ENCODE results near the gene RPL27A. TPM values are rescaled to one million over a fixed set of nuclear protein-coding genes. Genes with fewer than 3 reads are reported as not detected.

RPL27A gene
- total and polyA plus RNA-seq, 2 of the 8 experiments (the other 6 are each of a cell fraction or from before 2014, with no cell fraction given) = 1,756 to 1,777 TPM

GRCh38 chr11:8732748-8733241 lies 50.2 kb downstream of the RPL27A start:
- no peak for FAIRE-seq
- Histone ChIP-seq H3K4me1 (replicated peaks in 1 of 4; ENCODE audit: control insufficient read depth in 3 of 4, insufficient read depth in 4 of 4, low read length in 3 of 4) (peaks cover 0 to 5% (median 2%) of the 10 kb centered on the region in 4 experiments; a peak in 1 of 7 replicates), H3K56ac (replicated peaks; ENCODE audit: insufficient read length, low read depth, low read length) (no peak overlapping the region), H2BK120ac (replicated peaks; ENCODE audit: low read depth, low read length) (no peak overlapping the region), H3K27me3 (replicated peaks in 1 of 4; ENCODE audit: control insufficient read depth in 3 of 4, extremely low read depth in 1 of 4, insufficient read depth in 3 of 4, low read length in 3 of 4) (no peaks in the 10 kb centered on the region), H3K27ac (ENCODE audit: low read depth, low read length) (no peak overlapping the region), H3K4me2 (ENCODE audit: insufficient read depth in 1 of 2, low read depth in 2 of 2, low read length in 2 of 2) (no peak overlapping the region), H4K8ac (ENCODE audit: extremely low read depth, insufficient read depth, low read length) (no peak overlapping the region; the same call in 1 of the 2 replicates), H4K20me1 (replicated peaks in 1 of 2; ENCODE audit: control insufficient read depth in 1 of 2, insufficient read depth in 2 of 2, low read length in 2 of 2) (no peaks in the 10 kb centered on the region), H3K9me3 (ENCODE audit: insufficient read depth in 2 of 2, low read depth in 1 of 2, low read length in 1 of 2) (no peaks in the 10 kb centered on the region), H2BK12ac (ENCODE audit: low read depth, low read length) (no peak overlapping the region), H3K79me2 (ENCODE audit: control insufficient read depth in 1 of 2, insufficient read depth in 2 of 2, low read length in 2 of 2) (no peaks in the 10 kb centered on the region), H3K4me3 (ENCODE audit: extremely low read depth in 1 of 4, insufficient read depth in 2 of 4, low read depth in 3 of 4, low read length in 4 of 4) (no peak overlapping the region), H4K91ac (replicated peaks; ENCODE audit: insufficient read length, low read length) (no peak overlapping the region), H3K18ac (ENCODE audit: extremely low read depth, low read length) (no peak overlapping the region), H2AK5ac (ENCODE audit: low read depth, low read length) (no peak overlapping the region), H3K9ac (replicated peaks in 1 of 4; ENCODE audit: extremely low read depth in 1 of 4, low read depth in 3 of 4, low read length in 3 of 4) (no peak overlapping the region), H3K23me2 (ENCODE audit: low read depth, low read length) (no peaks in the 10 kb centered on the region), H3K14ac (ENCODE audit: insufficient read length) (no peak overlapping the region), H3K79me1 (ENCODE audit: low read depth, low read length) (no peaks in the 10 kb centered on the region; the same call in 1 of the 2 replicates), H3K4ac (replicated peaks; ENCODE audit: insufficient read length, low read depth, low read length) (no peak overlapping the region), H4K5ac (ENCODE audit: insufficient read length, low read depth, low read length) (no peak overlapping the region), H3K36me3 (ENCODE audit: control insufficient read depth in 2 of 4, insufficient read depth in 4 of 4, low read length in 3 of 4) (no peaks in the 10 kb centered on the region), H3K23ac (ENCODE audit: insufficient read length) (no peak overlapping the region), H2AFZ (ENCODE audit: low read length) (no peak overlapping the region), H2BK15ac (ENCODE audit: low read length) (peak overlapping the region; percentile 37; the same call in 1 of the 2 replicates), H2BK20ac (ENCODE audit: low read length) (no peak overlapping the region), H2BK5ac (ENCODE audit: low read depth, low read length) (no peak overlapping the region)
- DNase-seq (ENCODE audit: low read depth in 1 of 2, low spot score in 2 of 2) = no peak
- CTCF ChIA-PET (ENCODE audit: partially characterized antibody) = interaction anchor here (0.6 to 1.4 kb wide), 5 partner anchors 12 to 344 kb away, joined by 3 to 5 read pairs (median 3); no protein-coding TSS in a partner anchor
- WGBS, 2 experiments (ENCODE audit: extremely low coverage in 1 of 2, insufficient coverage in 1 of 2, insufficient read length in 1 of 2, insufficient replicate concordance in 2 of 2, low coverage in 1 of 2, low lambda C conversion rate in 2 of 2, missing lambda C conversion rate in 1 of 2) = 89% methylated on average over 7 of the region's 7 CpGs; no CpG with 5 or more reads in 1 of the 2 experiments
- POLR2A ChIA-PET (ENCODE audit: partially characterized antibody) = interaction anchor here (1.0 kb wide), 1 partner anchor 78 kb away, joined by 3 read pairs; no protein-coding TSS in a partner anchor
- TF ChIP-seq SP2 (IDR thresholded peaks at IDR 0.05; ENCODE audit: low read length) (no peak), RBBP5 (IDR thresholded peaks at IDR 0.05; ENCODE audit: borderline replicate concordance, low read depth, low read length) (no peak), ASH2L (IDR thresholded peaks at IDR 0.05; ENCODE audit: low read length) (no peak), CBX8 (IDR thresholded peaks at IDR 0.05; ENCODE audit: borderline replicate concordance, low read depth, low read length) (no peak), TAF7 (optimal IDR thresholded peaks at IDR 0.05; ENCODE audit: borderline replicate concordance, low read depth, low read length) (no peak), NRF1 (IDR thresholded peaks at IDR 0.05; ENCODE audit: low read depth, low read length) (no peak), CTBP2 (IDR thresholded peaks at IDR 0.05; ENCODE audit: borderline replicate concordance, insufficient read depth, insufficient read length, low read length) (no peak), E2F6 (IDR thresholded peaks at IDR 0.05) (no peak), SP1 (IDR thresholded peaks at IDR 0.05; ENCODE audit: low read depth, low read length) (no peak), KDM1A (IDR thresholded peaks at IDR 0.05; ENCODE audit: borderline replicate concordance, low read length) (no peak), EZH2 (IDR thresholded peaks at IDR 0.05; ENCODE audit: low read depth, low read length, severe bottlenecking) (no peak)
- TF ChIP-seq, protein P1, sequence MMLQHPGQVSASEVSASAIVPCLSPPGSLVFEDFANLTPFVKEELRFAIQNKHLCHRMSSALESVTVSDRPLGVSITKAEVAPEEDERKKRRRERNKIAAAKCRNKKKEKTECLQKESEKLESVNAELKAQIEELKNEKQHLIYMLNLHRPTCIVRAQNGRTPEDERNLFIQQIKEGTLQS (IDR thresholded peaks at IDR 0.05; ENCODE audit: insufficient read depth, low read depth, low read length) = no peak

All from H1 (cell line).